ENCODE results near the gene CPNE5. TPM values are rescaled to one million over a fixed set of nuclear protein-coding genes. Genes with fewer than 3 reads are reported as not detected.

Gene CPNE5
- polyA plus RNA-seq, 1 donor (not counting 4 experiments of a cell fraction or from before 2014, with no cell fraction given) = 0.05 TPM

- no peak overlapping the region for H3K9ac ChIP-seq (ENCODE audit: control insufficient read depth, extremely low read depth, insufficient read depth, low read length)
- dilution Hi-C loops (cut with MboI; ENCODE audit: extremely low pct_ligation_motif_present, low sequenced_read_pairs) = no loop called here
- no peaks in the 10 kb centered on the region for H3K9me1 ChIP-seq (ENCODE audit: control insufficient read depth, extremely low read depth, insufficient read depth, low read length)
- H3K79me2 ChIP-seq (ENCODE audit: control insufficient read depth, insufficient read depth, low read length) = no peaks in the 10 kb centered on the region
- H3K27me3 ChIP-seq (ENCODE audit: control insufficient read depth, extremely low read depth, insufficient read depth, low read length) = no peaks in the 10 kb centered on the region
- peaks cover 16% of the 10 kb centered on the region for H3K4me1 ChIP-seq (ENCODE audit: control insufficient read depth, extremely low read depth, insufficient read depth, low read length)
- DNase-seq (ENCODE audit: low read depth, low spot score) (no peak), FAIRE-seq (no peak)
- H3K36me3 ChIP-seq (ENCODE audit: control insufficient read depth in 2 of 2, extremely low read depth in 1 of 2, insufficient read depth in 2 of 2, low read length in 2 of 2) = no peaks in the 10 kb centered on the region
- no peak overlapping the region for H3K4me2 ChIP-seq (ENCODE audit: control insufficient read depth, extremely low read depth, insufficient read depth, low read depth, low read length)
- no peak overlapping the region for H2AFZ ChIP-seq (ENCODE audit: control insufficient read depth, low read length)
- TF ChIP-seq EZH2 (IDR thresholded peaks at IDR 0.05; ENCODE audit: low read length) (no peak), CTCF (optimal IDR thresholded peaks at IDR 0.05 in 1 of 3, IDR thresholded peaks at IDR 0.05 in 1 of 3, conservative IDR thresholded peaks at IDR 0.05 in 1 of 3; ENCODE audit: extremely low read depth in 1 of 3, insufficient read depth in 2 of 3, low read length in 3 of 3) (no peak)
- no peak overlapping the region for H3K27ac ChIP-seq (ENCODE audit: control insufficient read depth, insufficient read depth, low read length)
- H4K20me1 ChIP-seq (ENCODE audit: control insufficient read depth, extremely low read depth, insufficient read depth, low read length) = no peaks in the 10 kb centered on the region
- no peaks in the 10 kb centered on the region for H3K9me3 ChIP-seq (ENCODE audit: control insufficient read depth, low read depth, low read length)
- no peak overlapping the region for H3K4me3 ChIP-seq (ENCODE audit: control insufficient read depth in 2 of 3, extremely low read depth in 1 of 3, insufficient read depth in 2 of 3, low read depth in 1 of 3, low read length in 3 of 3)
These were observed 111.7 kb downstream of the CPNE5 start for GRCh38 chr6:36727505-36728021.

DNA sequence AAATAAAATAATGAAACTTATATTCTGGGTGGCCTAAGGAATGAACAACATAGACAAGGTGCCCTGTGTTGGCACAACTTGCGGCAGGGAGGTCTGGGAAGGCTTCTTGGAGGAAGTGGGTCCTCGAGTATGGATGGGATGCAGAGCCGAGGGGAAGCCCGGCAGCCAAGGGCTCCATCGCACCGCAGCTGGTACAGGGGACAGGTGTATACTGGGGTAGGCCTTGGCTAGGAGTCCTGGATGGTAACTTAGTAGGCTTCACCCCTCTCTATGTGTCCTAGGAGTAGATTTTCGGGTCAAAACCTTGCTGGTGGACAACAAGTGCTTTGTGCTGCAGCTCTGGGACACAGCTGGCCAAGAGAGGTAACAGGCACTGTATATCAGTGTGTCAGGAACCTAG is 113.7 kb downstream of the CPNE5 start:
- Histone ChIP-seq H4K20me1 (ENCODE audit: control insufficient read depth, extremely low read depth, insufficient read depth, low read length) (no peaks in the 10 kb centered on the region), H3K27me3 (ENCODE audit: control insufficient read depth, extremely low read depth, insufficient read depth, low read length) (no peaks in the 10 kb centered on the region), H3K79me2 (ENCODE audit: control insufficient read depth, insufficient read depth, low read length) (no peaks in the 10 kb centered on the region), H3K4me3 (ENCODE audit: control insufficient read depth in 2 of 3, extremely low read depth in 1 of 3, insufficient read depth in 2 of 3, low read depth in 1 of 3, low read length in 3 of 3) (no peak overlapping the region), H2AFZ (ENCODE audit: control insufficient read depth, low read length) (no peak overlapping the region), H3K36me3 (ENCODE audit: control insufficient read depth in 2 of 2, extremely low read depth in 1 of 2, insufficient read depth in 2 of 2, low read length in 2 of 2) (no peaks in the 10 kb centered on the region), H3K4me2 (ENCODE audit: control insufficient read depth, extremely low read depth, insufficient read depth, low read depth, low read length) (no peak overlapping the region), H3K27ac (ENCODE audit: control insufficient read depth, insufficient read depth, low read length) (no peak overlapping the region), H3K9me3 (ENCODE audit: control insufficient read depth, low read depth, low read length) (no peaks in the 10 kb centered on the region), H3K9me1 (ENCODE audit: control insufficient read depth, extremely low read depth, insufficient read depth, low read length) (no peaks in the 10 kb centered on the region), H3K9ac (ENCODE audit: control insufficient read depth, extremely low read depth, insufficient read depth, low read length) (no peak overlapping the region), H3K4me1 (ENCODE audit: control insufficient read depth, extremely low read depth, insufficient read depth, low read length) (peaks cover 13% of the 10 kb centered on the region)
- TF ChIP-seq EZH2 (IDR thresholded peaks at IDR 0.05; ENCODE audit: low read length) (no peak), CTCF (optimal IDR thresholded peaks at IDR 0.05 in 1 of 3, IDR thresholded peaks at IDR 0.05 in 1 of 3, conservative IDR thresholded peaks at IDR 0.05 in 1 of 3; ENCODE audit: extremely low read depth in 1 of 3, insufficient read depth in 2 of 3, low read length in 3 of 3) (no peak)
- dilution Hi-C loops (cut with MboI; ENCODE audit: extremely low pct_ligation_motif_present, low sequenced_read_pairs) = no loop called here
- FAIRE-seq (no peak), DNase-seq (ENCODE audit: low read depth, low spot score) (no peak)

Data from keratinocyte (primary cell).